HEK293T (cell line): ENCODE measurements around the gene HSDL2.

ENCODE experiments used
- CTCF ChIA-PET: fragments of 350-600 bp; formaldehyde crosslinking; extraction: SDS; loops from one replicate; lab custom pipeline; 2021; ENCODE audit warnings: antibody characterized with exemption, inconsistent platforms; lab: Yijun Ruan, JAX
- POLR2A ChIA-PET: fragments of 350-600 bp; formaldehyde crosslinking; extraction: SDS; loops from one replicate; lab custom pipeline; 2020; ENCODE audit warnings: antibody characterized with exemption, inconsistent platforms; lab: Yijun Ruan, JAX
- DNase-seq: peaks from one replicate; pipeline ENCODE4 v3.0.0; 2012; ENCODE audit warnings: mixed read lengths; ENCODE audit errors: extremely low spot score
- ARNT ChIP-seq: fragments of 450-650 bp; IDR thresholded peaks from 2 replicates; pipeline ENCODE4 v1.6.1; 2017; ENCODE audit warnings: mild to moderate bottlenecking
- BHLHE40 ChIP-seq: fragments of 450-650 bp; IDR thresholded peaks from 2 replicates; pipeline ENCODE4 v1.6.1; 2016; ENCODE audit warnings: mild to moderate bottlenecking, moderate library complexity, borderline replicate concordance
- CTBP1 ChIP-seq: fragments of 450-650 bp; IDR thresholded peaks from 2 replicates; pipeline ENCODE4 v1.6.1; 2016; ENCODE audit warnings: borderline replicate concordance
- ELF4 ChIP-seq: fragments of 450-650 bp; IDR thresholded peaks from 2 replicates; pipeline ENCODE4 v1.6.1; 2017; ENCODE audit warnings: antibody characterized with exemption
- FOXA1 ChIP-seq: fragments of 450-650 bp; IDR thresholded peaks from 2 replicates; pipeline ENCODE4 v1.6.1; 2016; ENCODE audit warnings: mild to moderate bottlenecking
- FOXK2 ChIP-seq: fragments of 450-650 bp; IDR thresholded peaks from 2 replicates; pipeline ENCODE4 v1.6.1; 2016; ENCODE audit warnings: mild to moderate bottlenecking
- FOXM1 ChIP-seq: fragments of 450-650 bp; IDR thresholded peaks from 2 replicates; pipeline ENCODE4 v1.6.1; 2017; ENCODE audit warnings: mild to moderate bottlenecking, borderline replicate concordance
- HDGF ChIP-seq: fragments of 450-650 bp; IDR thresholded peaks from 2 replicates; pipeline ENCODE4 v1.6.1; 2017; ENCODE audit warnings: antibody characterized with exemption, borderline replicate concordance
- L3MBTL2 ChIP-seq: fragments of 450-650 bp; conservative IDR thresholded peaks from 2 replicates; pipeline ENCODE4 v1.6.1; 2016; ENCODE audit warnings: mild to moderate bottlenecking
- LEF1 ChIP-seq: fragments of 450-650 bp; IDR thresholded peaks from 2 replicates; pipeline ENCODE4 v1.6.1; 2017; ENCODE audit warnings: mild to moderate bottlenecking, borderline replicate concordance
- NFRKB ChIP-seq: fragments of 450-650 bp; IDR thresholded peaks from 2 replicates; pipeline ENCODE4 v1.6.1; 2016; ENCODE audit warnings: mild to moderate bottlenecking, moderate library complexity
- SP1 ChIP-seq: fragments of 450-650 bp; IDR thresholded peaks from 2 replicates; pipeline ENCODE4 v1.6.1; 2017
- SUZ12 ChIP-seq: fragments of 450-650 bp; IDR thresholded peaks from 2 replicates; pipeline ENCODE4 v1.6.1; 2016; ENCODE audit warnings: mild to moderate bottlenecking
- TARDBP ChIP-seq: fragments of 450-650 bp; IDR thresholded peaks from 2 replicates; pipeline ENCODE4 v1.6.1; 2016
- ZNF384 ChIP-seq: fragments of 450-650 bp; IDR thresholded peaks from 2 replicates; pipeline ENCODE4 v1.6.1; 2016
- TF ChIP-seq, protein P1 (sequence below): fragments of 450-650 bp; IDR thresholded peaks from 2 replicates; pipeline ENCODE4 v1.6.1; 2016

The HSDL2 gene

DNA sequence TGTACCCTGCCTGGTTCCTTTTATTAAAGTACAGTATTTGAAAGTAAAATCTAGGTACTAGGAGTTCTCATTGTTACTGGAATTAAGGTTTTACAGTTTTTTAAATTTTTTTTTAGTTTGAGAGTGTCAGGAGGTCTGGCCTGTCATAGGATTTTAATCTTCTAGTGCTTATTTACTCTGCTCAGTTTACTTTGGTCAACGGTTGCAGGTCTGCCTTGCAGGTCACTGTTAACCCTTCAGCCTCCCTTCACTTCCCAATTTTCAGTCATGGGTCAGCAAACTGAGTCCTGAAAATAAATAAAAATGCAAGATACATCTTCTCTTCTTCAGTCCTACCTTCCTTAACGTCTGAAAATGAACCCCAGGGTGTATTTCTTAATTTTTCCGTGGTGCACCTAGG, 27.7 kb upstream of the HSDL2 start:
- ChIA-PET POLR2A (no interaction called here), CTCF (no interaction called here)
- no peak for DNase-seq
- no peak for TF ChIP-seq L3MBTL2
- no peak for TF ChIP-seq TARDBP
- no peak for TF ChIP-seq FOXA1
- TF ChIP-seq ARNT = no peak
- TF ChIP-seq ELF4 = no peak
- TF ChIP-seq CTBP1 = no peak
- TF ChIP-seq, protein P1, sequence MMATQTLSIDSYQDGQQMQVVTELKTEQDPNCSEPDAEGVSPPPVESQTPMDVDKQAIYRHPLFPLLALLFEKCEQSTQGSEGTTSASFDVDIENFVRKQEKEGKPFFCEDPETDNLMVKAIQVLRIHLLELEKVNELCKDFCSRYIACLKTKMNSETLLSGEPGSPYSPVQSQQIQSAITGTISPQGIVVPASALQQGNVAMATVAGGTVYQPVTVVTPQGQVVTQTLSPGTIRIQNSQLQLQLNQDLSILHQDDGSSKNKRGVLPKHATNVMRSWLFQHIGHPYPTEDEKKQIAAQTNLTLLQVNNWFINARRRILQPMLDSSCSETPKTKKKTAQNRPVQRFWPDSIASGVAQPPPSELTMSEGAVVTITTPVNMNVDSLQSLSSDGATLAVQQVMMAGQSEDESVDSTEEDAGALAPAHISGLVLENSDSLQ = no peak
- no peak for TF ChIP-seq HDGF
- no peak for TF ChIP-seq LEF1
- TF ChIP-seq SUZ12 = no peak
- no peak for TF ChIP-seq BHLHE40

DNA sequence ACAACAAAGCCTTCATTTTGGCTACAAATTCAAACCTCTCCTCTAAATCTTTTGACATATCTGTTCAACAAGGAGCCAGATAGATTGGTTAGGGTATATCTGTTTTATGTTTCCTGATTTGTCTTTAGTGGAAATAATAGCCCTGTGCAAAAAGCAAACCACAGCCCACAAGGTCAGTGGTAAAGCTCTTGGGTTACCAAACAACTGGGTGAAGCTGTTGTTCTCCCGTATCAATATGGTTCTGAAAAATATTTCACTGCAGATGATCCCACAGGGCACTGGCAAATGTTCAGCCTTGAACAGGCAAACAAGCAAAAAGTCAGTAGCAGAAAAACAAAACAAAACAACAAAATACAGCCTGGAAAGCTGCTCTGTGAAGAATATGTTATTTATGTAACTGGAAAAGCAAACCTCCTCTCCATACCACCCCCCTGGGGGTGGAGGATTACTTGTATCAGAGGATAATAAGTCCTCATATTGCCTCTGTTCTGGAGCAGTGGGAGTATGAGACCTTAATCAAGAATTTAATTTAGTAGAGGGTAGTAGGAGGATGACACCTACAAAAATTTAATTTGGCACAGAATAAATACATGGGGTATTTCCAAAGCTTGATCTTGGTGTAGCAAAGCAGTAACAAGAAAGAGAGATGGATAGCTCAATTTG, 25.7 kb upstream of the HSDL2 start:
- ChIA-PET POLR2A (no interaction called here), CTCF (interaction anchor here (1.0 kb wide), 1 partner anchor 383 kb away, joined by 3 read pairs; no protein-coding TSS in a partner anchor)

DNA sequence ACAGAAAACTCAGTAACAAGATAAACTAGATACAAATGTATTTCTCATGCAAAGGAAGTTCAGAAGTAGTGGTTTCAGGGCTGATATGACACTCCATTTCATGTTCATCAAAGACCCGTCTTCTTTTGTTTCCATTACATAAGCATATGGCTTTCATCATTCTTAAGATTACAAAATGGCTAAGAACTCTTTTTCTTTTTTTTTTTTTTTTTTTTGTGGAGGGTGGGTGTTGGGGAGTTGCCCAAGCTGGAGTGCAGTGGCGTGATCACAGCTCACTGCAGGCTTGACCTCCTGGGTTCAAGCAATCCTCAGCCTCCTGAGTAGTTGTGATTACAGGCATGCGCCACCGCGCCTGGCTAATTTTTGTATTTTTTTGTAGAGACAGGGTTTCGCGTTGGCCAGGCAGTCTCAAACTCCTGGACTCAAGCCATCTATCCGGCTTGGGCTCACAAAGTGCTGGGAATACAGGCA, 24.4 kb upstream of the HSDL2 start:
- ChIA-PET CTCF (interaction anchor here (0.6 kb wide), 1 partner anchor 584 kb away, joined by 3 read pairs; no protein-coding TSS in a partner anchor), POLR2A (no interaction called here)
- TF ChIP-seq ARNT (no peak), LEF1 (no peak), ZNF384 (no peak), NFRKB (no peak), FOXM1 (no peak), BHLHE40 (no peak), SP1 (no peak), HDGF (no peak), SUZ12 (no peak), CTBP1 (no peak), L3MBTL2 (no peak), TARDBP (no peak), FOXA1 (no peak), ELF4 (no peak), FOXK2 (no peak)
- TF ChIP-seq, protein P1 = no peak
- DNase-seq = no peak

More for the DNA sequence above, 25.7 kb upstream of the HSDL2 start:
- TF ChIP-seq SUZ12 = no peak
- no peak for TF ChIP-seq L3MBTL2
- TF ChIP-seq ELF4 = no peak
- no peak for TF ChIP-seq FOXM1
- TF ChIP-seq CTBP1 = no peak
- TF ChIP-seq HDGF = no peak
- TF ChIP-seq FOXA1 = no peak
- TF ChIP-seq NFRKB = no peak
- TF ChIP-seq ZNF384 = no peak
- TF ChIP-seq, protein P1 = no peak
- no peak for DNase-seq

DNA sequence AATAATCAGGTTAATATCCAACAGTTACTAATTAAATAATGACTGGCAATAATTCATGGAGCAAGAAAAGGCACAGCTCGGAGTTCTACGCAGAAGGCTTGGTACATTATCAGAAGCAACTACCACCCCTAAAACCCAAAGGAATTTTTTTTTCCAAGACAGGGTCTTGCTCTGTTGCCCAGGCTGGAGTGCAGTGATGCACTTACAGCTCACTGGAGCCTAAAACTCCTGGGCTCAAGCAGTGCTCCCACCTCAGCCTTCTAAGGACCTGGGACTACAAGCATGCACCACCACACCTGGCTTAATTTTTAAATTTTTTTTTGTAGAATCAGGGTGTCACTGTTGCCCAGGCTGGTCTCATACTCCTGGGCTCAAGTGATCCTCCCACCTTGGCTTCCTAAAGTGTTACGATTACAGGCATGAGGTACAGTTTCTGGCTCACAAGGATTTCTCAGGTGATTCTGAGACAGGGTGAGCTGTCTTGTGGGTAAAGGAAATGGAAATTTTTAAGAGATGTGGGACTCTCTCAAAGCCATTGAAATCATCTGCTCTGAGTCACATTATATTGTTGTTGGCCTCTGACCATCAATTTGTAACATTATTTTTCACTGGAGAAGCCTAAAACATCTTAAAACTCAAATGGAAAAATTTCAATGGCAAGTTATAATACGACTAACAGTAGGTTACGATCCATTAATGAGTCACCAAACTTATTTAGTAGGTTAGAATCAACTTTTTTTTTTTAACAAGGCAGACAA, 19.7 kb upstream of the HSDL2 start:
- CTCF ChIA-PET = interaction anchor here (2.4 kb wide), 1 partner anchor 247 kb away, joined by 10 read pairs; no protein-coding TSS in a partner anchor
- POLR2A ChIA-PET = no interaction called here
- DNase-seq = no peak
- TF ChIP-seq, protein P1 = no peak
- TF ChIP-seq SUZ12 (no peak), ARNT (no peak), ELF4 (no peak), ZNF384 (no peak), TARDBP (no peak), LEF1 (no peak), BHLHE40 (no peak), FOXM1 (no peak), FOXA1 (no peak), NFRKB (no peak), FOXK2 (no peak), HDGF (no peak), CTBP1 (no peak), L3MBTL2 (no peak)

DNA sequence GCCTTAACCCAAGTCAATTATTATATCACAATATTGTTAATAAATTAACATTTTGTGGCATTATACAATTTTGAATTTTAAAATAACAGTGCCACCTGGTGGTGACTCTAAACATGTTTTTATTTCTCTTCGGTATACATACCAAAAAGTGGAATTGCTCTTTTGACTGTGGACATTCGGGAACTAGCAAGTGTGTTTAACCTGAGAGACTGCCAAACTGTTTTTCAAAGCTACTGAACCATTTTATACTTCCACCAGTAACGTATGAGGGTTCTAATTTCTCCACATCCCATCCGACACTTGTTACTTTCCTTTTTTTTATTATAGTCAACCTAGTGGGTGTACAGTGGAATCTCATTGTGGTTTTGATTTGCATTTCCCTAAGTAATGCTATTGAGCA, 18.3 kb upstream of the HSDL2 start:
- peak; percentile 18 for DNase-seq
- CTCF ChIA-PET = interaction anchor here (0.6 to 2.4 kb wide), 3 partner anchors 50 to 271 kb away, joined by 4 to 10 read pairs (median 8); no protein-coding TSS in a partner anchor
- POLR2A ChIA-PET = no interaction called here
- no peak for TF ChIP-seq SP1
- no peak for TF ChIP-seq FOXA1
- TF ChIP-seq TARDBP = no peak
- no peak for TF ChIP-seq LEF1
- TF ChIP-seq, protein P1 = no peak
- no peak for TF ChIP-seq FOXM1
- TF ChIP-seq ZNF384 = no peak
- no peak for TF ChIP-seq L3MBTL2
- TF ChIP-seq ELF4 = no peak
- no peak for TF ChIP-seq BHLHE40
- TF ChIP-seq CTBP1 = no peak
- no peak for TF ChIP-seq SUZ12
